Measurements from ENCODE around the gene ZNF232.
"Not testable (repeated sequence)": the region's sequence is repeated elsewhere in the genome, so short reads cannot be mapped to it uniquely, and the experiment has no call there.

Gene ZNF232

DNA sequence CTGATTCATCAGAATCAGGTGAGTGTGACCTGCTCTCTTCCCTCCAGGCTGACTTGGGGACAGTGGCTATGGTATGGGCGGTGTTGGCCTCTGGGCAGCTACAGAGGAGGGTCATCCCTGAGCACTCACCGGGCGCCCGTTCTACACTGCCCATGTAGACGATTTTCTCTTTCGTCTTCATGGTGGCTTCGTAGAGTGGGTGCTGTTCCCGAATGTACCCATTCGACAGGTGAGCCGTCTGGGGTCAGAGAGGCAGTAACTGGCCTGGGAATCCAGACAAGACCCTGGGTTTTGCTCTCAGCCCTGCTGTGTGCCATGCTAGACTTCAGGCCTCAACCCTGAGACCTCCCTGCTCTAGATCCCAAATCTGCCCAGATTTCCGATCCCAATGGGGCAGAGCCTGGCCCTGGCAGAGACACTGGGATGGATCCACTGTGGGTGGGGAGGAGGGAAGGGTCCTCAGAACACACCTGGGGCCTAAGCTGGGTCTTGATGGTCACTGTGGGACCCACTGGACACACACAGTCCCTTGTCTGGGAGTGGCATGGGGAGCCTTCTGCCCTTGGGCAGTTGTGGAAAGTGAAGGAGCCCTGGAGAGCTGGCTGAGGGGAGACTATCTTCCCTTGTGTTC is 17.3 kb upstream of the ZNF232 start:
- no peak for DNase-seq

DNA sequence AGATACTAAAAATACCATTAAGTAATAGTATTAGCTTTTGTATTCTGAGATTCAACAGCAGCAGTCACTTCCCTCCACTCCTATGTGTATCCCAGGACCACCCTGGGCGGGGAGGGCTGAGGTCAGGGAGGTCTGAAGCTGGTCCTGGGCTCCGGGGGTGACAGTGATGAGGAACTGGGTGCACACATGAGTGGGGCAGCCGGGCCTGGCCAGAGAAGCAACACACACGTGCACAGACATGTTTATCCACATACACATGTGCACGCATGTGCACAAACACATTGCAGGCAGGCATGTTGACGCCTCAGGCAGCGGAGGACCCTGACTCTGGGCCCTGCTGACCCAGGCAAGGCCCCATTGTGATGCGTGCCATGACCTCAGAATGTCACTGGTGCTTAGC is 16.7 kb upstream of the ZNF232 start:
- not testable (repeated sequence) for DNase-seq

DNA sequence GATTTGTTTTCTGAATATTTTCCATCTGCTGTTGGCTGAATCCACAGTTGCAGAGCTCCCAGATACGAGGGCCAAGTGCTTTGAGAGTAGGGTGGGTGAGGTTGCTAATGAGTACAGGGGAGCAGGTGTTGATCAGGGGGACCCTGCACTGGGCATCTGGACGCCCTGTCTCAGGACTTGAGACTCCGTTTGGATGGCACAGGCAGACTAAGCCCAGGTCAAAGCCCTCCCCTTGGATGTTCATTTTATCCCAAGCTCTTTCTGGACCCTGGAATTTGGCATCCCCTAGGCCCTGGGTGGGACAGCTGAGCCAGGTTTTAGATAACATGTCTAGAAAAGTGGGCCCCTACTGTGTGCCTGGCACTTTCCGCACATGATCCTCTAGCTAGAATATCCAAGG is 16.2 kb upstream of the ZNF232 start:
- no peak for DNase-seq

DNA sequence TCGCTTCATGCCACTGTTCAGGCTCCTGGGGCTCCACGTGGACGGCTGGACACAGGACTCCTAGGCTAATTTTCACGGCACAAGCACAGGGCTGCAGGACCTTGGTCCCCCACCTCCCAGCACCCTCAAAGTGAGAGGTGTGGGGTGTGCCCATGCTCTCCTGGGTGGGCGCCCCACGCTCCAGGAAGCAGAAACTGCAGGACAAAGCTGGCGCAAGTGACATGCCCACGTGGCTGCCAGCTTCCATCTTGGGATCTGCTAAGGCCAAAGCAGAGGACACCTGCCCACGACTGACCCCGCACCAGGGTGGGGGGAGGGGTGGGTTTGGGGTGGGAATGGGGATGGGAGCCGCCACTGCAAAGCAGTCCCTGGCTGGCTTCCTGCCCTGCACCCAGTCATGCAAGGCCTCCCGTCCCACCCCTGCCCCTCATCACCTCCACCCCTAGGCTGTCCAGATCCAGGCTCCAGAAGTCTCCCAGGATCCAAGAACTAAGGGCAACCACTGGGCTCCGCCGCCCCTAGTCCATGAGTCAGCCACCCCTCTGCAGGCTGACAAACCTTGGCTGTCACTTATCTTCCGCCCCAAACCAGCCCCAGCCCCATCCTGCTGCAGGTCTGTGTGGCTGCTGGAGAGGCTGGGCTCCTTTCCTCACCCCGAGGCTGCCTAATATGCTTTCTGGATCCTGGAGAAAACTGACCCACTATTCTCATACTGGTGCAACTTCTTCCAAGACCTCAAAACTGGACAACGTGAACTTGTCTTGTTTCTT is 15.2 kb upstream of the ZNF232 start:
- DNase-seq, result no peak

DNA sequence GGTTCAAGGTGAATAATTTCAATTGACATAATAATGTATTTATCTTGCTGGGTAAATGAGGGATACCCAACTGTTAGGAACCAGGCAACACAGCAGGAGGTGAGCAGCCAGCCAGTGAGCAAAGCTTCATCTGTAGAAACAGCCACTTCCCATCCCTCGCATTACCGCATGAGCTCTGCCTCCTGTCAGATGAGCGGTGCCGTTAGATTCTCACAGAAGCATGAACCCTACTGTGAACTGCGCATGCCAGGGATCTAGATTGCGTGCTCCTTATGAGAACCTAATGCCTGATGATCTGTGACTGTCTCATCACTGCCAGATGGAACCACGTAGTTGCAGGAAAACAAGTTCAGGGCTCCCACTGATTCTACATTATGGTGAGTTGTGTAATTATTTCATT is 13.2 kb upstream of the ZNF232 start:
- not testable (repeated sequence) for DNase-seq

DNA sequence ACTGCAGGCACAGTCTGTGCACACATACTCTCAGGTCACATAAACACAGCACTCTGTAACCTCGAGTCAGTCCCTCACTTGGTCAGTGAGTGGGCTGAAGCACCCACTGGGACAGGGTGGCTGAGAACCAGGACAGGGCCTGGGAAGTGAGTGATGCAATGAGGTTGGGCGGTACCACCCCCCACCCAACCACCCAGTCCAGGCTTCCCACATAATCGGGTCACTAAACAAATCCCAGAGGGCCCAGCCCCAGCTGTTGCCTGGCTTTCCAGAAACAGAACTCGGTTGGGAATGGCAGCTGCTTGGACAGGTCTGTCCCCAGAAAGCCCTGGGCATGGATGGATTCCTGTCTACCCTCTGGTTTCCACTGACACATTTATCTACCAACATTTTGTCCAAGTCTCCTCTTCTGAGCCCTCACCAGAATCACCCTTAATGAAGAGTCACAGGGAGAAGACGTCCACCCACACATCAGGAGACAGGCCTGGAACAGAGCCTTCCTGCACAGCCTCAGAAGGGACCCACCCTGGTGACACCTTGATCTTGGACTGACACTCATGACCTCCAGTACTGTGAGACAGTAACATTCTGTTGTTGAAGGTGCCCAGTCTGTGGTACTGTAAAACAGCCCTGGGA is 12.6 kb upstream of the ZNF232 start:
- not testable (repeated sequence) for DNase-seq

DNA sequence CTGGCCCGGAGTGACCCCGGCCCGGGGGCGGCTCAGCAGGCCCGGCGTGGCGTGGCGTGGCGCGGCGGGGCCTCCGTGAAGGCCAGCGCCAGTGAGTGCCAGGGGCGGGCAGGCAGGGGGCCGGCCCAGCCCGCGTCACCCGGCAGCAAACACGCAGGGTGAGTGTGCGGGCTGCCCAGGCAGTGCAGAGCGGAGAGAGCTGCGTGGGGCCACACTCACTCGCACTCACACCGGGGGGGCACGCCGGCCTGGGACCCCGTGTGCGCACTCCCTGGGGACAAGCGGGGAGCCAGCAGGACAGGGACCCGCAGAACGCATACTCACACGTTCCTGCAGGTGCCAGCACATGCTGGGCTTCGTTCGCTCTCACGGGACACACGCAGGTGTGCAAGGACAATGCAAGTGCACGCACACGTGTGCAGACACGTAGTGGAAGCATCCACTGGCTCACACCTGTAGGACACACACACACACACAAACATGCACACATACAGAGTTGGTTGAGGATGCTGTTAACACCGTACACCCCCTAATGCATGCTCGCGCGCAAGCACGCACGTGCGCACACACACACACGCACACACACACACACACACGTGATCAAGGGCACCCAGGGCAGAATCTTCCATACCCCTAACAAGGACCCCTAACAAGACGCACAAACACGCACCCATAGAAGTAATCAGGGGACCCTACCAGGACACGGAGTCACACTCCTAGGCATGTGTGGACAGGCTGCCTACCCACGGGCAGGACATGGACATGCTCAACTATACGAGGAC is 11.9 kb upstream of the ZNF232 start:
- DNase-seq, result no peak

DNA sequence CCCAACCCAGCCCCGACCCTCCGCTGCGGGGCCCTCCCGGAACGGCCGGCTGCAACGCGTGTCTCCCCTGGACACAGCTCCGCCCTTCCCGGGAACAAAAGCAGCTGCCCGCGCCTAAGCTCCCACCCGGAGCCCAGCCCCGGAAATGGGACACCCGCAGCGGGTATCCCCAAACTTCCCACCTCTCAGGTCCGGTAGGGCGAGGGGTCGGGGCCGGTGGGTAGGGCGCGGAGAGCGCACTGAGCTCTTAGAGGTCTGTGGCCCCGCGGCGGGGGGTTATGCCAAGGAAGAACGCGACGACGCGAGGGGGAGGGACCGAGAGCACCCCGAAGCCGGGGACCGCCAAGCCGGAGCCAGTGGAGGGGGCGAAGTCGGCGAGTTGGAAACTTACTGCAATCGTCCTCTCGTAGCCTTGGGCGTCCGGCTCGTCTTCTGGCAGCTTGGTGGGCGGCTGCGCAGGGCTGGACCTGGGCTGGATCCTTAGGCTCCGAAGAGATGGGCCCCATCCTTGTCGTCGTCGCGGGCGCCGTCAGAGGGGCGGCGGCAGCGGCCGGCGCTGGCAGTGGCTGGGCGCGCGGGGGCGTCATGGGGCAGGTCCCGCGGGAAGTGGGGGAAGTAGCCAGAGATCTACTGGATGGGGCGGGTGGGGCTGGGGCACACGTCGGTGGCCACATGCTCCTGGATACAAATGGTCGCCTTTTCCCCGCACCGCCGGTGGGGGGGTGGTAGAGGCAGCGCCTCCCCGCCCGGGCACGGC is 11.1 kb upstream of the ZNF232 start:
- DNase-seq, result no peak

DNA sequence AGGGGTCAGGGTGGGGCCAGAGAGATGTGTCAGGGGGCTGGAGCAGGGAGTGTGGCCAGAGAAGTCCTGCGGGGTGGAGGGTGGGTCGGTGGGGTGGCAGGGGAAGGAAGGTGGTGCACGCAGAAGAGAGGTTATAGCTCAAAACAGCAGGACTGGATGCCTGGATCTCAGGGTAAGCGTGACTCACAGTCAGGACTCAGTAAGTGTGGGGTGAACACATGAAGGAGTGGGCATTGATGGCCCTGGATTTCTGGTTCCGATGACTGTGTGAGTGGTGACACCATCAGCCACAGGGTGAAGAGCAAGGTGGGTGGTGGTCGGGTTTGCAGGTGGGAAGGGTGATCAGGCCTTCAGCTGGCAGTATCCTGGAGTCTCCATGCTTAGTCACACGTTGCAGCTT is 10.4 kb upstream of the ZNF232 start:
- not testable (repeated sequence) for DNase-seq

DNA sequence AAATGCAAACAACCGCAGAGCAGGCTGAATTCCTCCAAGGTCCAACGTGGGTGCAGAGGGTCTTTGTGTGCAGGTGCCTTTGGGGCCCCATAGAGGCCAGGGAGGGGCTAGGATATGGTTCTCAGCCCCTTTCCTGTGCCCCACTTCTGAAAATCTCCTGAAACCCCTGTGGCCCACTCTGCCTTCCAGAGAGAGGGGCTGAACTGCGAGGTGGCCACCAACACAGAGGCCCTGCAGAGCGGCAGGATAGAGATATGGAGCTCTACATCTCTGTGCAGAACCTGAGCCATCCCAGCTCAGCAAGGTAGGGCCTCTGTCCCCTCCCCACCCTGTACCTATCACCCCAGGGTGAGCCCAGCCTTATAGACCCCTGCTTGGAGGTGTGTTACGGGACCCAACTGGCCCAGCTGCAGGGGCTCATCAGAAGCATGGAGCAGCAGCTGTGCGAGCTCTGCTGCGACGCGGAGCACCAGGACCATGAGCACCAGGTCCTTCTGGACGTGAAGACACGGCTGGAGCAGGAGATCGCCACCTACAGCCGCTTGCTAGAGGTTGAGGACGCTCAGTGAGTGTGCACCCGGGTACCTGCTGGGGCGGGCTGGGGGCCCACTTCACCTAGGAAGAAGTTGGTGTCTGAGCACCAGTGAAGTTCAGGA is 9.6 kb upstream of the ZNF232 start:
- DNase-seq, result no peak

DNA sequence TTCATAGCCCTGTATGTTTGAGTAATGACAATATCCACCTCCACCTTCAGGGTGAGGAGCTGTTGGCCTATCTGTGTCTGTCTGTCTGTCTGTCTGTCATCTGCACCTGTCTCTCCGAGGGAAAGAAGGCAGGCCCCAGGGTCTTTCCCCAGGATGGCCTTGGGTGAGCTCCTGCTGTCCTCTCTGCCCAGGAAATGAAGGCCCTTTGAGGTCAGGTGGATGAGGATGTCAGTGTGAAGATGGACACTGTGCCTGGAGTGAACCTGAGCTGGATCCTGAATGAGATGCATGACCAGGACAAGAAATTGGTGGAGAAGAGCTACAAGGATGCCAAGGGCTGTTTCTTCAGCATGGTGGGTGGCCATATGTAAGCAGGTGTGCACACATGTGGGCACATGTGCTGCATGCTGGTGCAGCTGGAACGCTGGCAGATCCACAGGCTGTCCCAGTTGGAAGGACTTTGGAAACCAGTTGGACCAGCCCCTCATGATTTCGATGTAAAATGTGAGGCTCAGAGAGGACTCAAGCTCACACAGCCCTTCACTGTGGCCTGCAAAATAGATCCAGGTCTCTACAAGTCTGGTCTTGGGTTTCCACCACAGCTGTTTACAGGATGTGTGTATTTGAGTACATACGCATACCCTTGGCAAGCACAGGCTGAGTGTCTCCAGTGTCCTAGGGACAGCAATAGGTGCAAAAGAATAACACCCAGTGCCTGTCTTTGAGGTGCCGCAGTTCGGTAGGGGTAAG is 8.9 kb upstream of the ZNF232 start:
- DNase-seq, result not testable (repeated sequence)

DNA sequence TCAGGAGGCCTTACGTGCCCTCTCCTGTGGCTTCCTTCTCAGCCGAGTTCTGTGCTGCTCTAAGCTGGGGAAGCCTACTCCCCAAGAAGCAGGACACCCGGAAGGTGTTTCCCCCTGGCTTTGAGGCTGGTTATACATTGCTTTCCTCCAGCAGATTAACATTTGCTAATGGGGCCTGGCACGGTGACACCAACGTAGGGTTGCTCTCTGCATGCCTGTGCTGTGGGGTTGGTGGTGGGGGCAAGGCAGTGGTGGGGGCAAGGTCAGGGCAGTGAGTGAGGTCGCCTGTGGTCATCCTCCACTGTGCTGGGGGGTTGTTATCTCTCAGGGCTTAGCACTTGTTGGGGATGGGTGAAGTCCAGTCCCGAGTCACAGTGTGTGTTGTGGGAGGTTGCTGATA is 8.4 kb upstream of the ZNF232 start:
- DNase-seq, result no peak

DNA sequence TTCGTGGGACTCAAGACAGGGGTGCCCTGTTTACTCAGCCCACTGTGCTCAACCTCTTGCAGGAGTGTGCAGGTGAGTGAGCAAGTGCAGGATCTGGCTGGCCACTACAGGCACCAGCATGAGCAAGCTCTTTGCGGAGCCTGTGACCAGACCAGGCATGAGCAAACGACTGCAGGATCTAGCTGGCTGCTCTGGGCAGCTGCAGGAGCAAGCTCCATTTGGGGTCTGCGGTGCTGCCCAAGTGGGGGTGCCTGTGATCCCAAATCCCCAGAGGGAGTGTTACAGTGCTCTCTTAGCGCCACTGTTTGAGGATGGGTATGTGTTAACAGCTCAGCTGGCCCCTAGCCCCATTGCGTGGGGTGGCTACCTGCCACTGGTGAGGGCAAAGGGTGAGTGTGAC is 6.5 kb upstream of the ZNF232 start:
- DNase-seq, result no peak

DNA sequence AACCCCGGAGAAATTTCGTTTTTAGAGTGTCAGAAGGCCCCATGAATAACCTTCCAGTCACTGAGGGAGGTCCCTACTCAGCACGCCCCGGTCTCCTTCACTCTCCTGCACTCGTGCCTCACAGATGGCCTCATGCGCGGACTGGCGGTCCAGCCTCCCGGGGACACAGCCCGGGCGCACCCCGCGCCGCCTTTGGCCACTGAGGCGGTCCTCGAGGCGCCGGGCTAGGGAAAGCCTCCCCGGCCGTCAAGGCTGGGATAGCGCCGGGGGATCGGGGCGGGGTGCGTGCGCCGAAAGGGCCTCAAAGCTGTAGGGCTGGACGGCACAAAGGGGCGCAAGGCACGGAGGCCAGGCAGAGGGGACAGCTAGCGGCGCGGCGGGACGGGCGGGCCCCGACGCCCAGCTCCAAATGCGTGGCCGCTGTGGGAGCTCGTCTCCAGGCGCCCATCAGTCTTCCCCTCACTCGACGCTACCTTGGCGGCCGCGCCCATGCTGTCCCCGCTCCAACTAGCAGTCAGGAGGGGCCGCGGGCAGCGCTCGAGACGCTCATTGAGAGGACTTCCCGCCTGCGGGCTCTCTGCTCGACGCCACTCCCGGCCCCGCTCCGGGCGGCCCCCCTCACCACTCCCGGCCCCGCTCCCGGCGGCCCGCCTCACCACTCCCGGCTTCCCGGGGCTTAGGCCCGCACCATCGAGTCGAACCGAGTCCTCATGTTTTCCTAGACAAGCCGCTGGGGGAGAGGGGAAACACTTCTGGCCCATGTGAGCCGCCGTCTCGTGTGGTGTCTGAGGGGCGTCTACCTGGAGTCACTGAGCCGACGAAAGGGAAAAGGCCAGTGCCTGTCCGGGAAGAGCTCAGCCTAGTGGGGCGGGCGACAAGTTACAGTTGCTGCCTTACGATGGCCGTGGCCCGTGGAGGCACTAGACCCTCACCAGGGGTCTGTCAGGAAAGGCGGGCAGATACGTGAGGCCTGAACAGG is 4.3 kb upstream of the ZNF232 start, which contains the start of gene USP6:
TSS of gene USP6 (plus strand) at position 360 of the 979 bp plus-strand sequence. CDS start 14,336 bp downstream, outside the sequence.
- no peak for DNase-seq

DNA sequence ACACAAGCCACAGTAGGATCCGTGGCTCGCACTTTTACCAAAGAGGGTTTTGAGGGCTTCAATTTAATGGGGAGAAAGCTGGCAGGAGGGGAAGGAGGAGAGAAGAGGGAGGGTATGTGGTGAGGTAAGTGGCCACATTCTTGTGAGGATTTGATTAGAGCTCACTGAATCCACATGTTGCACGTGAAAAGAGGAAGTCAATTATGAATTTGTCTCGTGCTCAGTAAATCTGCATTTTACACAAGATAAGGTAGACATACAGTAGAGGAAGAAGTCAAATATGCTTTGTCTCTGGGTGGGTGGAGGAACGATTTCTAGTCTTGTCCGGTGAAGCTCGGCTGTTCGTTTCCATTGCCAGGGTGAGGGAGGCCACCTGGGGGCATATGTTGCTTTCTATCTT is 862 bp downstream of the ZNF232 start:
- no peak for DNase-seq

DNA sequence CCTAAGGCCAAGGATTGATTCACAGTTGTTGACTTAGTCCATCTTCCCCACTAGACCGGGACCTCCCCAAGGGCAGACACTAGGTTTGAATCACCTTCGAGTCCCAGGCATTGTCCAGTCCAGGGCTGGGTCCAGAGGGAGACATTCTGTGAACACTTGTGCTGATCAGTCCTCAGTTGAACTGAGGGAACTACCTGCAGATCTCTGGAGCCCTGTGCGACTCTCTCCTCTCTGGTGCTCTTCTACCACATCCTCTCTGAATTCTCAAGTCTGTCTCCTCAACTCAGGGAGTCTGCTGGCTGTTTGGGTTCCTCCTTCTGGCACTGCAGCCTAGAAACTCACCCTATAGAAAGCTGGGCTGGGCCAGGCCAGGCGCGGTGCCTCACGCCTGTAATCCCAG is 10.8 kb downstream of the ZNF232 start:
- DNase-seq, result no peak

DNA sequence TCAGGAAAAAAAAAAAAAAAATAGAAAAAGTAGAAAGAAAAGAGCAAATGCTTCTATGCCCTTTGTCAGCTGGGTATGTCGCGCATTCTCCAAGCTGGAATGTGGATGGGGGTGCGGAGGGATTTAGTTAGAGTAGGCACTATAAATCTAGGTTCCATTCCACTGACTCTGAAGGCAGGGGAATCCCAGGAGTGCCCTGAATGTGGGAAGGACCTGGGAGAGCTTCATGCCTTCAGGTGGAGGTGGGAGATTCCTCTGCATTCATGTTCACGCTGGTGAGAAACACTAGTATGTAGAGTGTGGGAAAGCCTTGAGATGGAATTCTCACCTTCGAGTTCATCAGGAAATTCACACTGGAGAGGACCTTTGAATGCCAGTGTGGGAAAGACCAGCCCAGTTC is 12.4 kb downstream of the ZNF232 start:
- no peak for DNase-seq

DNA sequence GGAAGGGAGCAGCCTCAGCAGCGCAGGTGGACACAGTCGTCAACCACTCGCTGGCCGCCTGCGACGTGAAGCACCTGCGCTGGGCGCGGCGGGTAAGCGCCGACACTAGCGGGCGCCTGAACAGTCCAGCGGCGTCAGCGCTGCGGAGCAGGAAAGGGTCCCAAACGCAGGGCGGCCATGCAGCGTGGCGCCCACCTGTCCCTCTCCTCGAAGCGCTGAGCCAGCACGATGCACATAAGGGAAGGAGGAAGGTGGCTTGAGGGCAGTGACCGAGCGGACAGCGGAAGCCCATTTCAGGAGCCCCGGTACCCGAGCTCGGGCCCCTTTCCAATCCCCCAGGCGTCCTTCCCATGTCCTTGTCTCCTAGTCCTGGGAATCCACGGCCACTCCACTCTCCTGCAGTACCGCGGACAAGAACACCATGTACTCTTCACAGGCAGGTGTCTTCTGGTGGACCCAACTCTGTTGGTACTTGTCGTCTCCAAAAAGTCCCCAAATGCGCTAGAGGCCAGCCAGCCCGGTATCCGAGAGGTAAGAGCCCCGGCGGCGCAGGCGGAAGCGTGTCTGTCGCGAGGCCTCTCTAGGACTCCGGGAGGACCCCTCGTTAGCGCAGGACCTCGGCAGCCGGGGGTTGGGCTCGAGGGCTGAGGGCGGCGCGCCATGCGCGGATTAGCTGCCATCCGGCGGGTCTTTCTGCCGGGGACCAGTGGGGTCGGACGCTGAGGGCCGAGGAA is 14.4 kb downstream of the ZNF232 start:
- DNase-seq, result peak; percentile 71

DNA sequence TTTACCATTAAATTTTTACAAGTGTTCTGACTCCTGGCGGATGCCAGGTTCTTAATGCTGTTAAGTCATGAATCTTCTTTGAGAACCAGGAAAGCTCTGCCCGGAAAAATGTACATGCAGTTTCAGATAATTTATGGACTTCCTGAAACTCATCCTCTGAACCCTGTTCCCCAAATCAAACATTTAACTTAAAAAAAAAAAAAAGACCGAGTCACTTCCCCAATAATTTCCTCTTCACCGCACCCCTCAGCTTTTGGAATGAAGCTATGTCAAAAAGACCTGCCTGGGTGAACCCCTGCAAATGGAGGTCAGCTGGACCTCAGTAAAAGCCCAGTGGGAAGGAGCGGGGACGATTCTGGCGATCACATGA is 15.0 kb downstream of the ZNF232 start:
- no peak for DNase-seq

All from CD4-positive, alpha-beta T cell treated with Interleukin-15 for 1 hour (primary cell).